Measurements from ENCODE around the gene ABCA6.

ABCA6 gene

DNA sequence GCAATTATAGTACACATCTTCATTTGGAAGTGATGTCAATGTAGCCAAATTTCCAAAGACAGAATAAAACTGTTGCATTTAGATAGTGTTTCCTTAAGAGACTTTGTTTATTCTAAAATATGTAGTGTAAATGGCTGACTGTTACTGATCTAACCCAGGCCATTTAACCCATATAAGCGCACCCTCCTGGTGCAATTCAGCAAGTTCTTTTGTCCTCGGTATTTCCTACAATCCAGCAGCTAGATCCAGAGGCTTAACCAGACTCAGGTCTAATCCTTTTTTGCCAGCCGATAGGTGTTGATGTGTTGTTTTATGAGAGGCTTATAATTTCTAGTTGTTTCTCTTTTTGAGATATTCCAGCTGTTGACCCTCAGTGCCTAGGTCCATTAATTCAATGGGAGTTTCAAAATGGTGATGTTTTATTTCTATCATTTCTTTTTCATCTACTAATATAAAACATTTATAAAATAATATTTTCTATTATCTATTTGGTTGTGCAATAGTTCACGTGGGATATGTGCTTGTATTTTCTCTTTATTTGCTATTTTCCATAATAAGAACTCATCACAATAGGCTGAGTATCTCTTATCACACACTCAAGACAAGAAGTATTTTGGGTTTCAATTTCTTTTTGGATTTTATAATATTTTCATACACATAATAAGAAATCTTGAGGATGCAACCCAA, 95.4 kb downstream of the ABCA6 start:
- no peak for DNase-seq

GRCh38 chr17:69045646-69046045, 96.0 kb downstream of the ABCA6 start:
- DNase-seq, result no peak

DNA sequence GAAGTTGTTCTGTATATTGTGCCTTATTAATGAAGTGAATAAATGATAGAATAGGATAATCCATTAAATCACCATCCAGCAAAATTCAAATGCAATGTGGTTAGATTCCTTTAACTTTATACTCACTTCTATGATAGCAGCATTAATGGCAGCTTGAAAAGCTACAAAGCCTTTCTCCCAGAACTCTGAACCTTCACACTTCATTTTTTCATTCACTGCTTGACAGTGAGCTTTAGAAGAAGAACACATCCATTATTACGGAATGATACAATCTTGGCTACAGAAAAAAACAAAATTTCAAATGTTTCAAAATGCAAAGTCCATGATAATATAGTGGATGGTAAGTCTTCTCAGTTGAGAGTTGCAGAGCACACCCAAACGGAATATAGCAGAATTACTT, 97.3 kb downstream of the ABCA6 start:
- DNase-seq, result no peak

GRCh38 chr17:69043098-69043734, 98.5 kb downstream of the ABCA6 start:
- no peak for DNase-seq

- DNase-seq, result no peak
Observed at GRCh38 chr17:69042308-69042707, 99.4 kb downstream of the ABCA6 start.

GRCh38 chr17:69031839-69032238, 109.9 kb downstream of the ABCA6 start:
- no peak for DNase-seq

DNA sequence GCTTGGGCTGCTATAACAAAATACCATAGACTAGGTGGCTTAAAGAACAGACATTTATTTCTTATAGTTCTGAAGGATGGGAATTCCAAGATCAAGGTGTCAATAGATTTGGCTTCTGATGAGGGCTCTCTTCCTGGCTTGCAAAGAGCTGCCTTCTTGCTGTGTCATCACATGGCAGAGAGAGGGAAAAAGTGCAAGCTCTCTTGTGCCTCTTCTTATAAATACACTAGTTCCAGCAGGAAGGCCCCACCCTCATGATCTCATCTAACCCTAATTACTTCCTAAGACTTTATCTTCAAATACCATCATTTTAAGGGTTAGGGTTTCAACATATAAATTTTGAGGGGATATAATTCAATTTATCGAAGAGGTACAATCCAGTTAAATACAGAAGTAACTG, 111.5 kb downstream of the ABCA6 start:
- no peak for DNase-seq
